Measurements from ENCODE around the gene PARVG. TPM values are rescaled to one million over a fixed set of nuclear protein-coding genes. Genes with fewer than 3 reads are reported as not detected.

PARVG gene
- total and polyA plus RNA-seq, 12 donors: 0.90 to 16.2 (median 2.1) TPM

DNA sequence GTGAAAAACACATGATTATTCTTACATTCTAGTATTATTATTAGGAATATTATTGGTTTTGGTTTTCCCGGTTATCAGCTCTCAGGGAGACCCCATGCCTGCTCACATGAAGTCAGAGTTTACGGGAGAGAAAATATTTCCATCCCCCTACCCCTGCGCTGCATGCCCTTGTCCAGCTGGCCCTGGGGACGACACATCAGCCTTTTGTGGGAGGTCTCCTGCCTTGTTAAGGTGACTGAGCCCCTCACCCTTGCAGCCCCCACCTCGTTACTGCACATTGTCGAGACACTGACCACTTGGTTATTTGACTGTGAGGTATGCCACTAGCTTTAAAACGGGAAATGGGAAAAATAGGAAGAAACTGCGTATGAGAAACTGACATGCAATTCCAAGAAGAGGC lies 63.0 kb downstream of the PARVG start:
- WGBS, 2 donors: 77 to 83% methylated on average over 8 of the region's 8 CpGs
- Histone ChIP-seq H3K9me3 (peaks cover 0 to 9% (median 0%) of the 10 kb centered on the region in 11 donors), H3K4me1 (peaks cover 0 to 5% (median 0%) of the 10 kb centered on the region in 9 donors), H3K27me3 (peaks cover 0 to 14% (median 5%) of the 10 kb centered on the region in 7 donors), H3K4me3 (no peak overlapping the region), H3K36me3 (no peaks in the 10 kb centered on the region), H3K27ac (no peak overlapping the region)
- no peak for DNase-seq
- intact Hi-C loops (cut with DNase I): no loop called here
- no peak for ATAC-seq
- TF ChIP-seq, protein P1, sequence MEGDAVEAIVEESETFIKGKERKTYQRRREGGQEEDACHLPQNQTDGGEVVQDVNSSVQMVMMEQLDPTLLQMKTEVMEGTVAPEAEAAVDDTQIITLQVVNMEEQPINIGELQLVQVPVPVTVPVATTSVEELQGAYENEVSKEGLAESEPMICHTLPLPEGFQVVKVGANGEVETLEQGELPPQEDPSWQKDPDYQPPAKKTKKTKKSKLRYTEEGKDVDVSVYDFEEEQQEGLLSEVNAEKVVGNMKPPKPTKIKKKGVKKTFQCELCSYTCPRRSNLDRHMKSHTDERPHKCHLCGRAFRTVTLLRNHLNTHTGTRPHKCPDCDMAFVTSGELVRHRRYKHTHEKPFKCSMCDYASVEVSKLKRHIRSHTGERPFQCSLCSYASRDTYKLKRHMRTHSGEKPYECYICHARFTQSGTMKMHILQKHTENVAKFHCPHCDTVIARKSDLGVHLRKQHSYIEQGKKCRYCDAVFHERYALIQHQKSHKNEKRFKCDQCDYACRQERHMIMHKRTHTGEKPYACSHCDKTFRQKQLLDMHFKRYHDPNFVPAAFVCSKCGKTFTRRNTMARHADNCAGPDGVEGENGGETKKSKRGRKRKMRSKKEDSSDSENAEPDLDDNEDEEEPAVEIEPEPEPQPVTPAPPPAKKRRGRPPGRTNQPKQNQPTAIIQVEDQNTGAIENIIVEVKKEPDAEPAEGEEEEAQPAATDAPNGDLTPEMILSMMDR (IDR thresholded peaks at IDR 0.05): no peak

DNA sequence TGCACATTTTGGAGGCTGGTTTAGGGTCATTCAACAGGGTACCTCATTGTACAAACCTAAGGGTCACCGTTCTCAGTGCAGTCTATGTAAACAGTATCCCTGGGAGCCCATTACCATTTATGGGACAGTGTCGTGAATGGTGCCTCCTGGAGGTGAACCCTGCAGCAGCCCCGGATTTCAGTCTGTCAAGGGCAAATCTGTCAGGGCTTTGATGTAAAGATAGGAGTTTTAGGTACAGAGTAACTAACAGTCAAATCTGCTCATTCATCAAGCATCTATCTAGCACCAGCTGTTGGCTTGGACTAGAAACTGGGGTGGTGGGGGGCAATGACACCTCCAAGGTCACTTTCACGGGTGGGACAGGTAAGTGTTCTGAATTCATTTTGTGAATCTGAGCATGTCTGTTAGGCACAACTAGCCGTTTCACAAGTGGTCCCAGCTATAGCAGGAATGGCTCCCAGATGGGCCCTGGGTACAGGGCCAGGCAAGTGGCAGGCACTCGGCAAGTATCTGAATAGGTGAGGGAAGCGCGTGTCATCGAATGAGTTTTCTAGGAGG lies 63.6 kb downstream of the PARVG start:
- DNase-seq: no peak
- H3K27me3 ChIP-seq: peaks cover 0 to 14% (median 5%) of the 10 kb centered on the region in 7 donors
- 85 to 88% methylated on average over 9 of the region's 9 CpGs for WGBS, 2 donors
- intact Hi-C loops (cut with DNase I): no loop called here
- H3K4me3 ChIP-seq: no peak overlapping the region
- no peaks in the 10 kb centered on the region for H3K36me3 ChIP-seq
- peaks cover 0 to 5% (median 0%) of the 10 kb centered on the region in 9 donors for H3K4me1 ChIP-seq
- H3K9me3 ChIP-seq: peaks cover 0 to 12% (median 0%) of the 10 kb centered on the region in 11 donors
- ATAC-seq: no peak
- no peak overlapping the region for H3K27ac ChIP-seq
- TF ChIP-seq, protein P1 (IDR thresholded peaks at IDR 0.05): no peak

DNA sequence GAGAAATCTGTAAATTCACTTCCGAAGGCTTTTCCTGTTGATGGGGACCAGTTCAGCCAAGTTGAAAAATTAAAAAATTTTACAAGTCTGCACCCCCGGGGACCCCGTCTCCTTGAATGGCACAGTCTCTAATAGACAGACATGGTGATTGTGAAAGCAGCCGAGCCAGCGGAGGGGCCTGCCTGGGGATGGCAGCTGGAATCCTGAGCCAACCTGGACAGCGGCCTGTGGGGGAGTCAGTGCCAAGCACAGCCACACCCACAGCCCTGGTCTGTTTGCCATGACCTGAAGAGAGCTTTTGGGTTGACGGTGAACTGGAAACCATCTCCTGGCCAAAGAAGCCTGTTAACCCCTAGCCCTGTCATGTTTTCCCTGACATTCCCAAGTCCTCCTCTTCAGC lies 64.7 kb downstream of the PARVG start:
- peaks cover 0 to 23% (median 9%) of the 10 kb centered on the region in 11 donors for H3K9me3 ChIP-seq
- peaks cover 0 to 14% (median 5%) of the 10 kb centered on the region in 7 donors for H3K27me3 ChIP-seq
- no peak overlapping the region for H3K27ac ChIP-seq
- WGBS, 2 donors: 54 to 62% methylated on average over 7 of the region's 7 CpGs
- DNase-seq (peak; percentile 46 to 54), ATAC-seq (peak; percentile 73 to 92 (median 81))
- intact Hi-C loops (cut with DNase I): no loop called here
- H3K4me1 ChIP-seq: peaks cover 0 to 5% (median 0%) of the 10 kb centered on the region in 9 donors
- H3K4me3 ChIP-seq: no peak overlapping the region
- TF ChIP-seq, protein P1 (IDR thresholded peaks at IDR 0.05): no peak
- H3K36me3 ChIP-seq: no peaks in the 10 kb centered on the region

DNA sequence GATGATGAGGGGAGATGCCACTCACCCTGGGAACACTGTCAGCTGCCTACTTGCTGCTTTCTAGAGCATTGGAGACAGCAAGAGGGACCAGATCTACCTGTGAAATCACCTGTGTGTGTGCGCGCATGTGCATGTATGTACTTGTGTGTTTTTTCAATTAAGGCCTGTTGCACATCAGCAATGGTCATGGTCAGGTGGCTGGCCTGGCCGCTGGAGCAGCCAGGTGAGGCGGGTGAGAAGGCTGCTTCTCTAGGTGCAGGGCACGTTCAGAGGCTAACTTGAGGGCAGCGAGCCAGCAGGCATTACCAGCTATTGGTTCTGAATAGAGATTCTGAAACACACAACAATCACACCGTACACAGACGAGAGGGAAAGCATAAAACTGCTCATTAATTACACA lies 65.1 kb downstream of the PARVG start:
- TF ChIP-seq, protein P1 (IDR thresholded peaks at IDR 0.05): no peak
- H3K9me3 ChIP-seq: peaks cover 0 to 27% (median 9%) of the 10 kb centered on the region in 11 donors
- no peaks in the 10 kb centered on the region for H3K36me3 ChIP-seq
- ATAC-seq: peak in 1 of 8 donors; percentile 33
- H3K4me1 ChIP-seq: peaks cover 0 to 5% (median 0%) of the 10 kb centered on the region in 9 donors
- H3K27ac ChIP-seq: no peak overlapping the region
- no peak overlapping the region for H3K4me3 ChIP-seq
- no peak for DNase-seq
- whole genome bisulfite sequencing, 2 donors: 87 to 89% methylated on average over 8 of the region's 8 CpGs
- peaks cover 0 to 14% (median 5%) of the 10 kb centered on the region in 7 donors for H3K27me3 ChIP-seq
- intact Hi-C loops (cut with DNase I): no loop called here

All from heart right ventricle (tissue), 16 donors.